HEK293 (cell line): ENCODE measurements around the gene AP3S2.

Source experiments
- EGR2 ChIP-seq: fragments of 450-650 bp; formaldehyde crosslinking; IDR thresholded peaks from 2 replicates; pipeline ENCODE4 v1.5.1; 2016; ENCODE audit warnings: low read depth, missing biosample characterization, missing genetic modification characterization
- KLF10 ChIP-seq: fragments of 450-650 bp; IDR thresholded peaks from 2 replicates; pipeline ENCODE4 v1.5.1; 2018; ENCODE audit warnings: missing biosample characterization, mild to moderate bottlenecking, missing genetic modification characterization
- WT1 ChIP-seq: fragments of 450-650 bp; formaldehyde crosslinking; IDR thresholded peaks from 2 replicates; pipeline ENCODE4 v1.5.1; 2016; ENCODE audit warnings: missing biosample characterization, missing genetic modification characterization
- YY2 ChIP-seq: fragments of 450-650 bp; formaldehyde crosslinking; IDR thresholded peaks from 2 replicates; pipeline ENCODE4 v1.5.1; 2016; ENCODE audit warnings: missing biosample characterization, missing genetic modification characterization
- ZFP41 ChIP-seq: fragments of 450-650 bp; formaldehyde crosslinking; IDR thresholded peaks from 2 replicates; pipeline ENCODE4 v1.5.1; 2016; ENCODE audit warnings: missing biosample characterization, missing genetic modification characterization, borderline replicate concordance
- ZNF140 ChIP-seq: fragments of 450-650 bp; formaldehyde crosslinking; IDR thresholded peaks from 2 replicates; pipeline ENCODE4 v1.5.1; 2016; ENCODE audit warnings: missing biosample characterization, missing genetic modification characterization
- ZNF184 ChIP-seq: fragments of 450-650 bp; IDR thresholded peaks from 2 replicates; pipeline ENCODE4 v1.5.1; 2018; ENCODE audit warnings: missing biosample characterization, mild to moderate bottlenecking, missing genetic modification characterization
- ZNF2 ChIP-seq: fragments of 450-650 bp; formaldehyde crosslinking; IDR thresholded peaks from 2 replicates; pipeline ENCODE4 v1.5.1; 2016; ENCODE audit warnings: missing biosample characterization, missing genetic modification characterization
- ZNF202 ChIP-seq: fragments of 450-650 bp; formaldehyde crosslinking; IDR thresholded peaks from 2 replicates; pipeline ENCODE4 v1.5.1; 2016; ENCODE audit warnings: missing biosample characterization, missing genetic modification characterization, borderline replicate concordance
- ZNF37A ChIP-seq: fragments of 450-650 bp; IDR thresholded peaks from 2 replicates; pipeline ENCODE4 v1.5.1; 2018; ENCODE audit warnings: missing biosample characterization, missing genetic modification characterization
- ZNF423 ChIP-seq: fragments of 450-650 bp; formaldehyde crosslinking; IDR thresholded peaks from 2 replicates; pipeline ENCODE4 v1.5.1; 2016; ENCODE audit warnings: missing biosample characterization, missing genetic modification characterization
- ZNF549 ChIP-seq: fragments of 450-650 bp; IDR thresholded peaks from 2 replicates; pipeline ENCODE4 v1.5.1; 2018; ENCODE audit warnings: missing biosample characterization, missing genetic modification characterization, mild to moderate bottlenecking, inconsistent platforms, moderate library complexity
- ZNF558 ChIP-seq: fragments of 450-650 bp; formaldehyde crosslinking; IDR thresholded peaks from 2 replicates; pipeline ENCODE4 v1.5.1; 2016; ENCODE audit warnings: missing biosample characterization, missing genetic modification characterization
- ZNF629 ChIP-seq: fragments of 450-650 bp; formaldehyde crosslinking; IDR thresholded peaks from 2 replicates; pipeline ENCODE4 v1.5.1; 2017; ENCODE audit warnings: missing biosample characterization, missing genetic modification characterization
- ZNF792 ChIP-seq: fragments of 450-650 bp; formaldehyde crosslinking; IDR thresholded peaks from 2 replicates; pipeline ENCODE4 v1.5.1; 2016; ENCODE audit warnings: missing biosample characterization, missing genetic modification characterization
- ZNF830 ChIP-seq: fragments of 450-650 bp; IDR thresholded peaks from 2 replicates; pipeline ENCODE4 v1.5.0; 2018; ENCODE audit warnings: missing biosample characterization, missing genetic modification characterization, low read depth, mild to moderate bottlenecking, moderate library complexity
- ZSCAN23 ChIP-seq: fragments of 450-650 bp; formaldehyde crosslinking; IDR thresholded peaks from 2 replicates; pipeline ENCODE4 v1.5.1; 2016; ENCODE audit warnings: missing biosample characterization, missing genetic modification characterization
- TF ChIP-seq, protein P1 (sequence below): fragments of 450-650 bp; IDR thresholded peaks from 2 replicates; pipeline ENCODE4 v1.5.1; 2018; ENCODE audit warnings: missing biosample characterization, mild to moderate bottlenecking, missing genetic modification characterization
- TF ChIP-seq, protein P2 (sequence below): fragments of 450-650 bp; formaldehyde crosslinking; IDR thresholded peaks from 2 replicates; pipeline ENCODE4 v1.5.0; 2017; ENCODE audit warnings: missing biosample characterization, missing genetic modification characterization, borderline replicate concordance
- TF ChIP-seq, protein P3 (sequence below): fragments of 450-650 bp; formaldehyde crosslinking; IDR thresholded peaks from 2 replicates; pipeline ENCODE4 v1.5.1; 2016; ENCODE audit warnings: missing biosample characterization, missing genetic modification characterization
- TF ChIP-seq, protein P4 (sequence below): fragments of 450-650 bp; formaldehyde crosslinking; IDR thresholded peaks from 2 replicates; pipeline ENCODE4 v1.5.1; 2016; ENCODE audit warnings: missing biosample characterization, missing genetic modification characterization
- TF ChIP-seq, protein P5 (sequence below): fragments of 450-650 bp; formaldehyde crosslinking; IDR thresholded peaks from 2 replicates; pipeline ENCODE4 v1.5.1; 2017; ENCODE audit warnings: missing biosample characterization, missing genetic modification characterization
- TF ChIP-seq, protein P6 (sequence below): fragments of 450-650 bp; formaldehyde crosslinking; IDR thresholded peaks from 2 replicates; pipeline ENCODE4 v1.5.1; 2016; ENCODE audit warnings: missing biosample characterization, missing genetic modification characterization
- TF ChIP-seq, protein P7 (sequence below): fragments of 450-650 bp; formaldehyde crosslinking; IDR thresholded peaks from 2 replicates; pipeline ENCODE4 v1.5.1; 2016; ENCODE audit warnings: missing biosample characterization, missing genetic modification characterization
- TF ChIP-seq, protein P8 (sequence below): fragments of 450-650 bp; IDR thresholded peaks from 2 replicates; pipeline ENCODE4 v1.5.1; 2018; ENCODE audit warnings: missing biosample characterization, missing genetic modification characterization

AP3S2 gene

DNA sequence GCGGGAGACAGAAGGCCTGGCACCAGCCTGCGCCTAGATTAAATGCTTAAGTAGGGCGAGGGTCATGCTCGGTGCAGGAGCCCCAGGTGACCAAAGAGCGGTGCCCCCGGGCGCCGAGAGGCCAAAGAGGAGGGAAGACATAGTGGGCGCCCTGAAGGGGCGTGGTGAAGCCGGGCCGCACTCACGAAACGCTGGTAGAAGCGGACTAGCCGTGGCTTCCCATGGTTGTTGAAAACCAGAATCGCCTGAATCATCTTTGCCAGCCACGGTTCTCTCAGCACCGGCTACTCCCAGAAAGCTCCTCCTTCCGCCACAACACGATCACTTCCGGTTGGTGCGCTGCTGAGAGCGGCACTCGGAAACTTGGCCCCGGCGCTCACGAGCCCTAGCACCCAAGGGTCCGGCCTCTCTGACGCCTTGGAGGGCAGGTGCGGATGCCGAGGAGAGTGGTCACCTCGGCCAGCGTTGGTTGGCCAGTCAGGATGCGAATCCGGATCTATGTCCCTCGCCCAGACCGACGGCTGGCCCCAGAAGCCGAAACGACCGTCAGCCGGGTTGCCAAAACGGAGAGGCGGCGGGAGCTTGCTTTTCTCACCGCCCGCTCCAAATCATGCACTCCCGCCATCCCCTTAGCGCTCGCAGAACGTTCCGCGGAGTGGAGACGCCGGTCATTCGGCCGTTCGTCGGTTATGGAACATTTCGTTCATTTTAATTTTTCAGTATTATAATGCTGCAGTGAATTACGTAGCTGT, at the start of gene AP3S2 (continued):
- TF ChIP-seq ZNF792 (peak; percentile 70), YY2 (tag by site-specific recombination) (peak; percentile 89), ZNF140 (no peak), ZNF184 (tag by site-specific recombination) (no peak; the same call in 1 of the 2 replicates), ZFP41 (tag by site-specific recombination) (peak; percentile 62; the same call in 1 of the 2 replicates), ZNF37A (no peak), ZNF558 (tag by site-specific recombination) (peak; percentile 73; the same call in 1 of the 2 replicates), ZNF629 (tag by site-specific recombination) (peak; percentile 91), ZNF549 (tag by site-specific recombination) (no peak), ZNF830 (tag by site-specific recombination) (no peak), ZNF202 (no peak), WT1 (tag by site-specific recombination) (peak; percentile 83), EGR2 (no peak), ZNF423 (tag by site-specific recombination) (peak; percentile 99), KLF10 (tag by site-specific recombination) (peak; percentile 54; the same call in 1 of the 2 replicates), ZNF2 (tag by site-specific recombination) (peak; percentile 98), ZSCAN23 (peak; percentile 97)
- TF ChIP-seq, protein P1, sequence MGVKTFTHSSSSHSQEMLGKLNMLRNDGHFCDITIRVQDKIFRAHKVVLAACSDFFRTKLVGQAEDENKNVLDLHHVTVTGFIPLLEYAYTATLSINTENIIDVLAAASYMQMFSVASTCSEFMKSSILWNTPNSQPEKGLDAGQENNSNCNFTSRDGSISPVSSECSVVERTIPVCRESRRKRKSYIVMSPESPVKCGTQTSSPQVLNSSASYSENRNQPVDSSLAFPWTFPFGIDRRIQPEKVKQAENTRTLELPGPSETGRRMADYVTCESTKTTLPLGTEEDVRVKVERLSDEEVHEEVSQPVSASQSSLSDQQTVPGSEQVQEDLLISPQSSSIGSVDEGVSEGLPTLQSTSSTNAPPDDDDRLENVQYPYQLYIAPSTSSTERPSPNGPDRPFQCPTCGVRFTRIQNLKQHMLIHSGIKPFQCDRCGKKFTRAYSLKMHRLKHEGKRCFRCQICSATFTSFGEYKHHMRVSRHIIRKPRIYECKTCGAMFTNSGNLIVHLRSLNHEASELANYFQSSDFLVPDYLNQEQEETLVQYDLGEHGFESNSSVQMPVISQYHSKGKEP (tag by site-specific recombination), result peak; percentile 7; the same call in 1 of the 2 replicates
- TF ChIP-seq, protein P2, sequence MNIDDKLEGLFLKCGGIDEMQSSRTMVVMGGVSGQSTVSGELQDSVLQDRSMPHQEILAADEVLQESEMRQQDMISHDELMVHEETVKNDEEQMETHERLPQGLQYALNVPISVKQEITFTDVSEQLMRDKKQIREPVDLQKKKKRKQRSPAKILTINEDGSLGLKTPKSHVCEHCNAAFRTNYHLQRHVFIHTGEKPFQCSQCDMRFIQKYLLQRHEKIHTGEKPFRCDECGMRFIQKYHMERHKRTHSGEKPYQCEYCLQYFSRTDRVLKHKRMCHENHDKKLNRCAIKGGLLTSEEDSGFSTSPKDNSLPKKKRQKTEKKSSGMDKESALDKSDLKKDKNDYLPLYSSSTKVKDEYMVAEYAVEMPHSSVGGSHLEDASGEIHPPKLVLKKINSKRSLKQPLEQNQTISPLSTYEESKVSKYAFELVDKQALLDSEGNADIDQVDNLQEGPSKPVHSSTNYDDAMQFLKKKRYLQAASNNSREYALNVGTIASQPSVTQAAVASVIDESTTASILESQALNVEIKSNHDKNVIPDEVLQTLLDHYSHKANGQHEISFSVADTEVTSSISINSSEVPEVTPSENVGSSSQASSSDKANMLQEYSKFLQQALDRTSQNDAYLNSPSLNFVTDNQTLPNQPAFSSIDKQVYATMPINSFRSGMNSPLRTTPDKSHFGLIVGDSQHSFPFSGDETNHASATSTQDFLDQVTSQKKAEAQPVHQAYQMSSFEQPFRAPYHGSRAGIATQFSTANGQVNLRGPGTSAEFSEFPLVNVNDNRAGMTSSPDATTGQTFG (tag by site-specific recombination), result peak; percentile 87; the same call in 1 of the 2 replicates
- TF ChIP-seq, protein P3, sequence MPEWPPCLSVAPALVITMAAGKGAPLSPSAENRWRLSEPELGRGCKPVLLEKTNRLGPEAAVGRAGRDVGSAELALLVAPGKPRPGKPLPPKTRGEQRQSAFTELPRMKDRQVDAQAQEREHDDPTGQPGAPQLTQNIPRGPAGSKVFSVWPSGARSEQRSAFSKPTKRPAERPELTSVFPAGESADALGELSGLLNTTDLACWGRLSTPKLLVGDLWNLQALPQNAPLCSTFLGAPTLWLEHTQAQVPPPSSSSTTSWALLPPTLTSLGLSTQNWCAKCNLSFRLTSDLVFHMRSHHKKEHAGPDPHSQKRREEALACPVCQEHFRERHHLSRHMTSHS (tag by site-specific recombination), result no peak
- TF ChIP-seq, protein P4, sequence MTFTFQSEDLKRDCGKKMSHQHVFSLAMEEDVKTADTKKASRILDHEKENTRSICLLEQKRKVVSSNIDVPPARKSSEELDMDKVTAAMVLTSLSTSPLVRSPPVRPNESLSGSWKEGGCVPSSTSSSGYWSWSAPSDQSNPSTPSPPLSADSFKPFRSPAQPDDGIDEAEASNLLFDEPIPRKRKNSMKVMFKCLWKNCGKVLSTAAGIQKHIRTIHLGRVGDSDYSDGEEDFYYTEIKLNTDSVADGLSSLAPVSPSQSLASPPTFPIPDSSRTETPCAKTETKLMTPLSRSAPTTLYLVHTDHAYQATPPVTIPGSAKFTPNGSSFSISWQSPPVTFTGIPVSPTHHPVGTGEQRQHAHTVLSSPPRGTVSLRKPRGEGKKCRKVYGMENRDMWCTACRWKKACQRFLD (tag by site-specific recombination), result no peak
- TF ChIP-seq, protein P5, sequence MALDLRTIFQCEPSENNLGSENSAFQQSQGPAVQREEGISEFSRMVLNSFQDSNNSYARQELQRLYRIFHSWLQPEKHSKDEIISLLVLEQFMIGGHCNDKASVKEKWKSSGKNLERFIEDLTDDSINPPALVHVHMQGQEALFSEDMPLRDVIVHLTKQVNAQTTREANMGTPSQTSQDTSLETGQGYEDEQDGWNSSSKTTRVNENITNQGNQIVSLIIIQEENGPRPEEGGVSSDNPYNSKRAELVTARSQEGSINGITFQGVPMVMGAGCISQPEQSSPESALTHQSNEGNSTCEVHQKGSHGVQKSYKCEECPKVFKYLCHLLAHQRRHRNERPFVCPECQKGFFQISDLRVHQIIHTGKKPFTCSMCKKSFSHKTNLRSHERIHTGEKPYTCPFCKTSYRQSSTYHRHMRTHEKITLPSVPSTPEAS (tag by site-specific recombination), result peak; percentile 67
- TF ChIP-seq, protein P6, sequence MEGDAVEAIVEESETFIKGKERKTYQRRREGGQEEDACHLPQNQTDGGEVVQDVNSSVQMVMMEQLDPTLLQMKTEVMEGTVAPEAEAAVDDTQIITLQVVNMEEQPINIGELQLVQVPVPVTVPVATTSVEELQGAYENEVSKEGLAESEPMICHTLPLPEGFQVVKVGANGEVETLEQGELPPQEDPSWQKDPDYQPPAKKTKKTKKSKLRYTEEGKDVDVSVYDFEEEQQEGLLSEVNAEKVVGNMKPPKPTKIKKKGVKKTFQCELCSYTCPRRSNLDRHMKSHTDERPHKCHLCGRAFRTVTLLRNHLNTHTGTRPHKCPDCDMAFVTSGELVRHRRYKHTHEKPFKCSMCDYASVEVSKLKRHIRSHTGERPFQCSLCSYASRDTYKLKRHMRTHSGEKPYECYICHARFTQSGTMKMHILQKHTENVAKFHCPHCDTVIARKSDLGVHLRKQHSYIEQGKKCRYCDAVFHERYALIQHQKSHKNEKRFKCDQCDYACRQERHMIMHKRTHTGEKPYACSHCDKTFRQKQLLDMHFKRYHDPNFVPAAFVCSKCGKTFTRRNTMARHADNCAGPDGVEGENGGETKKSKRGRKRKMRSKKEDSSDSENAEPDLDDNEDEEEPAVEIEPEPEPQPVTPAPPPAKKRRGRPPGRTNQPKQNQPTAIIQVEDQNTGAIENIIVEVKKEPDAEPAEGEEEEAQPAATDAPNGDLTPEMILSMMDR (tag by site-specific recombination), result no peak
- TF ChIP-seq, protein P7, sequence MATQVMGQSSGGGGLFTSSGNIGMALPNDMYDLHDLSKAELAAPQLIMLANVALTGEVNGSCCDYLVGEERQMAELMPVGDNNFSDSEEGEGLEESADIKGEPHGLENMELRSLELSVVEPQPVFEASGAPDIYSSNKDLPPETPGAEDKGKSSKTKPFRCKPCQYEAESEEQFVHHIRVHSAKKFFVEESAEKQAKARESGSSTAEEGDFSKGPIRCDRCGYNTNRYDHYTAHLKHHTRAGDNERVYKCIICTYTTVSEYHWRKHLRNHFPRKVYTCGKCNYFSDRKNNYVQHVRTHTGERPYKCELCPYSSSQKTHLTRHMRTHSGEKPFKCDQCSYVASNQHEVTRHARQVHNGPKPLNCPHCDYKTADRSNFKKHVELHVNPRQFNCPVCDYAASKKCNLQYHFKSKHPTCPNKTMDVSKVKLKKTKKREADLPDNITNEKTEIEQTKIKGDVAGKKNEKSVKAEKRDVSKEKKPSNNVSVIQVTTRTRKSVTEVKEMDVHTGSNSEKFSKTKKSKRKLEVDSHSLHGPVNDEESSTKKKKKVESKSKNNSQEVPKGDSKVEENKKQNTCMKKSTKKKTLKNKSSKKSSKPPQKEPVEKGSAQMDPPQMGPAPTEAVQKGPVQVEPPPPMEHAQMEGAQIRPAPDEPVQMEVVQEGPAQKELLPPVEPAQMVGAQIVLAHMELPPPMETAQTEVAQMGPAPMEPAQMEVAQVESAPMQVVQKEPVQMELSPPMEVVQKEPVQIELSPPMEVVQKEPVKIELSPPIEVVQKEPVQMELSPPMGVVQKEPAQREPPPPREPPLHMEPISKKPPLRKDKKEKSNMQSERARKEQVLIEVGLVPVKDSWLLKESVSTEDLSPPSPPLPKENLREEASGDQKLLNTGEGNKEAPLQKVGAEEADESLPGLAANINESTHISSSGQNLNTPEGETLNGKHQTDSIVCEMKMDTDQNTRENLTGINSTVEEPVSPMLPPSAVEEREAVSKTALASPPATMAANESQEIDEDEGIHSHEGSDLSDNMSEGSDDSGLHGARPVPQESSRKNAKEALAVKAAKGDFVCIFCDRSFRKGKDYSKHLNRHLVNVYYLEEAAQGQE (tag by site-specific recombination), result peak; percentile 57
- TF ChIP-seq, protein P8, sequence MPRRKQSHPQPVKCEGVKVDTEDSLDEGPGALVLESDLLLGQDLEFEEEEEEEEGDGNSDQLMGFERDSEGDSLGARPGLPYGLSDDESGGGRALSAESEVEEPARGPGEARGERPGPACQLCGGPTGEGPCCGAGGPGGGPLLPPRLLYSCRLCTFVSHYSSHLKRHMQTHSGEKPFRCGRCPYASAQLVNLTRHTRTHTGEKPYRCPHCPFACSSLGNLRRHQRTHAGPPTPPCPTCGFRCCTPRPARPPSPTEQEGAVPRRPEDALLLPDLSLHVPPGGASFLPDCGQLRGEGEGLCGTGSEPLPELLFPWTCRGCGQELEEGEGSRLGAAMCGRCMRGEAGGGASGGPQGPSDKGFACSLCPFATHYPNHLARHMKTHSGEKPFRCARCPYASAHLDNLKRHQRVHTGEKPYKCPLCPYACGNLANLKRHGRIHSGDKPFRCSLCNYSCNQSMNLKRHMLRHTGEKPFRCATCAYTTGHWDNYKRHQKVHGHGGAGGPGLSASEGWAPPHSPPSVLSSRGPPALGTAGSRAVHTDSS (tag by site-specific recombination), result peak; percentile 42; the same call in 1 of the 2 replicates
